ENCODE measurements around the gene CRISPLD2.

CRISPLD2 gene

DNA sequence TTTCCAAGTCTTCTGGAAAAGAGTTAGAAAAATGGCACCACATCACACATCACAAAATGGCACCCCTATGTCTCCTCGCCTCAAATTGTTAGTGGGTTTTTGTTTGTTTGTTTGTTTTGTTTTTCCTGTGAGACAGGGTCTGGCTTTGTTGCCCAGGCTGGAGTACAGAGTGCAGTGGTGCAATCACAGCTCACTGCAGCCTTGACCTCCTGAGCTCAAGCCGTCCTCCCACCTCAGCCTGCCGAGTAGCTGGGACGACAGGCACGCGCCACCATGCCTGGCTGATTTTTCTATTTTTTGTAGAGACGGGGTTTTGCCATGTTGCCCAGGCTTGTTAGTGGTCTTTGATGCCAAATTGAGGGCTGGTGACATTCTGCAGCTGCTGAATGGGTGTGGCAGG is 3.8 kb upstream of the CRISPLD2 start:
- TF ChIP-seq, protein P1, sequence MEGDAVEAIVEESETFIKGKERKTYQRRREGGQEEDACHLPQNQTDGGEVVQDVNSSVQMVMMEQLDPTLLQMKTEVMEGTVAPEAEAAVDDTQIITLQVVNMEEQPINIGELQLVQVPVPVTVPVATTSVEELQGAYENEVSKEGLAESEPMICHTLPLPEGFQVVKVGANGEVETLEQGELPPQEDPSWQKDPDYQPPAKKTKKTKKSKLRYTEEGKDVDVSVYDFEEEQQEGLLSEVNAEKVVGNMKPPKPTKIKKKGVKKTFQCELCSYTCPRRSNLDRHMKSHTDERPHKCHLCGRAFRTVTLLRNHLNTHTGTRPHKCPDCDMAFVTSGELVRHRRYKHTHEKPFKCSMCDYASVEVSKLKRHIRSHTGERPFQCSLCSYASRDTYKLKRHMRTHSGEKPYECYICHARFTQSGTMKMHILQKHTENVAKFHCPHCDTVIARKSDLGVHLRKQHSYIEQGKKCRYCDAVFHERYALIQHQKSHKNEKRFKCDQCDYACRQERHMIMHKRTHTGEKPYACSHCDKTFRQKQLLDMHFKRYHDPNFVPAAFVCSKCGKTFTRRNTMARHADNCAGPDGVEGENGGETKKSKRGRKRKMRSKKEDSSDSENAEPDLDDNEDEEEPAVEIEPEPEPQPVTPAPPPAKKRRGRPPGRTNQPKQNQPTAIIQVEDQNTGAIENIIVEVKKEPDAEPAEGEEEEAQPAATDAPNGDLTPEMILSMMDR (IDR thresholded peaks at IDR 0.05; ENCODE audit: low read depth, low read length, missing control alignments), result no peak
- H3K4me3 ChIP-seq (ENCODE audit: low read depth, low read length), result no peak overlapping the region
- no peak for DNase-seq (ENCODE audit: low read depth)

- no peak overlapping the region for H3K4me3 ChIP-seq (ENCODE audit: low read depth, low read length)
- TF ChIP-seq, protein P1 (IDR thresholded peaks at IDR 0.05; ENCODE audit: low read depth, low read length, missing control alignments), result no peak
- no peak for DNase-seq (ENCODE audit: low read depth)
Observed at GRCh38 chr16:84816485-84816884, 3.3 kb upstream of the CRISPLD2 start.

DNA sequence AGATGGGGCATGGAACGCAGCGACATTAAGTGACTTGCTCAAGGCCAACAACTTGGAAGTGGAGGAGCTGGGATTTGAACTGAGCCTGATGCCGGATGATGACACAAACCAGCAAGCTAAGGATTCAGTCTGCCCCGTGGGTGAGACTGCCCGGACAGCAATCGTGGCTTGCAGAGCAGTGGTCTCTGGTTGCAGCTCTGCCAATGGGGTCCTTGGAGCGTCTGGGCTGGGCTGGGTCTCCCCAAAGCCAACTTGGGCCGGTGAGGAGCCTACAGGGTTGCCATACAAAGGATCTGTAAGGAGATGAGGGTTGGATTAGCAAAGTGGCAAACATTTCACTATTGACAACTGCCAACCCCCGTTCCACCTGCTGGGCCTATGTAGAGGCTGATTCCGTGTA is 2.6 kb upstream of the CRISPLD2 start:
- no peak for DNase-seq (ENCODE audit: low read depth)
- H3K4me3 ChIP-seq (ENCODE audit: low read depth, low read length), result no peak overlapping the region
- TF ChIP-seq, protein P1 (IDR thresholded peaks at IDR 0.05; ENCODE audit: low read depth, low read length, missing control alignments), result no peak

DNA sequence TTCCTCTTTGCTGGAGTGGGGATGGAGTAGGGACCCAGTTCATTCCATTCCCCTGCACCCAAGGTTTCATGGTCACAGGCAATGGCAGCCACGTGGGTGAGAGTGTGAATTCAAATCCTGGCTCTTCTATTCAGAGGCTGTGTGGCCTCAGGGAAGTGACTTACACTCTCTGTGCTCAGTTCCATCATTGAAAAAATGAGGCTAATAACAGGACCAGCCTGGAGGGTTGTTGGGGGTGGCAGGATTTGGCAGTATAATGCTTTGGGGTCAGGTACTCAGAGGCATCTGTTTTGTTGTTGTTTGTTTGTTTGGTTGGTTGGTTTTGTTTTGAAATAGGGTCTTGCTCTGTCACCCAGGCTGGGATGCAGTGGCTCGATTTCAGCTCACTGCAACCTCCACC is 2.2 kb upstream of the CRISPLD2 start:
- no peak for DNase-seq (ENCODE audit: low read depth)
- no peak overlapping the region for H3K4me3 ChIP-seq (ENCODE audit: low read depth, low read length)
- TF ChIP-seq, protein P1 (IDR thresholded peaks at IDR 0.05; ENCODE audit: low read depth, low read length, missing control alignments), result no peak

- no peak overlapping the region for H3K4me3 ChIP-seq (ENCODE audit: low read depth, low read length)
- TF ChIP-seq, protein P1 (IDR thresholded peaks at IDR 0.05; ENCODE audit: low read depth, low read length, missing control alignments), result no peak
- DNase-seq (ENCODE audit: low read depth), result no peak
Observed at GRCh38 chr16:84818133-84818532, 1.7 kb upstream of the CRISPLD2 start.

DNA sequence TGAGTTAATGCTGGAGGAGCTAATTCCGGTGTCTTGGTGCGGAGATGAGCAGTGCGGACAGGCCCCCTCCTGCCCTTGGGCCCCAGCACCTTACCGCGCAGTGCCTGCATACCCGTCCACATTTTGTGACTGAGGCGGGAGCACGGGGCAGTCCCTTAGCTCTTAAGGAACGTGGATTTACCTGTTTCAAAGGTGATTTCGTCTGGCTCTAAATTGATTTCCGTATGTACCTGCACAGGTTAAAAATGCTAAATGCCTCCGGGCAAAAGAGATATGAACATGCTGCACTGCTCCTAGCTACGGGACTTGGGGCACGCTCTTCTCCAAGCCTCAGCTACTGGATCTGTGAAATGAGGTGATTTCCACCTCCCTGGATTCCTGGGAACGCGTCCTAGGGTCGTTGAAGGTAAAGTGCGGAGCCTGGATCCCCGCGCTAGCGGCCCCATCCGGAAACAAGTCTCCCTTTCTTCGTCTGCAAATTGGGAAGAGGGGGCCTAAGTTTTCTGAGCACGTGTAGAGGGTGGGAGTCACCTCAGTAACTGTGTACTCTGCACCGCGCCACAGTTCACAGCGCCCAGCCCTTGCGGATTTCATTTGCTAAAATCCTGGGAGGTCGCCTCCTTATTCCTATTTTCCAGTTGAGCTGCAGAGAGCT is 669 bp upstream of the CRISPLD2 start:
- H3K4me3 ChIP-seq (ENCODE audit: low read depth, low read length), result no peak overlapping the region
- TF ChIP-seq, protein P1 (IDR thresholded peaks at IDR 0.05; ENCODE audit: low read depth, low read length, missing control alignments), result no peak
- no peak for DNase-seq (ENCODE audit: low read depth)

- H3K4me3 ChIP-seq (ENCODE audit: low read depth, low read length), result no peak overlapping the region
- no peak for DNase-seq (ENCODE audit: low read depth)
- TF ChIP-seq, protein P1 (IDR thresholded peaks at IDR 0.05; ENCODE audit: low read depth, low read length, missing control alignments), result no peak
Observed at GRCh38 chr16:84820305-84820684, 510 bp downstream of the CRISPLD2 start.
